ENCODE results near the gene CCDC3. TPM values are rescaled to one million over a fixed set of nuclear protein-coding genes. Genes with fewer than 3 reads are reported as not detected.

Gene CCDC3
- total RNA-seq, 2 experiments from 2014 or later: 0.12 TPM

Other genes with a start within 250 kb of the CCDC3 start
- 100 to 1,000 TPM; 111 to 112 TPM for gene OPTN, start 98.5 kb upstream of the CCDC3 start, total RNA-seq
- gene MCM10, start 159.8 kb upstream of the CCDC3 start, total RNA-seq: 10 to 100 TPM; 75.1 to 78.2 TPM
- not detected for gene UCMA, start 232.7 kb upstream of the CCDC3 start, total RNA-seq